Inflammatory macrophage treated with lipopolysaccharide for 1 hour (primary cell): Measurements from ENCODE around the gene KRTAP10-5.
"Not testable (repeated sequence)": the region's sequence is repeated elsewhere in the genome, so short reads cannot be mapped to it uniquely, and the experiment has no call there.

Experiments used
- DNase-seq, 2 donors: peaks; one replicate each; pipeline ENCODE4 v3.0.0-alpha.2; 2020 to 2022

The KRTAP10-5 gene

GRCh38 chr21:44590311-44590721, 9.9 kb upstream of the KRTAP10-5 start:
- DNase-seq = no peak

GRCh38 chr21:44589586-44590305, 9.3 kb upstream of the KRTAP10-5 start:
- DNase-seq = no peak

- DNase-seq = no peak
These were observed 8.7 kb upstream of the KRTAP10-5 start for GRCh38 chr21:44589094-44589493.

GRCh38 chr21:44585892-44586291, 5.5 kb upstream of the KRTAP10-5 start:
- no peak for DNase-seq

GRCh38 chr21:44583800-44584147, 3.4 kb upstream of the KRTAP10-5 start:
- DNase-seq = no peak

DNA sequence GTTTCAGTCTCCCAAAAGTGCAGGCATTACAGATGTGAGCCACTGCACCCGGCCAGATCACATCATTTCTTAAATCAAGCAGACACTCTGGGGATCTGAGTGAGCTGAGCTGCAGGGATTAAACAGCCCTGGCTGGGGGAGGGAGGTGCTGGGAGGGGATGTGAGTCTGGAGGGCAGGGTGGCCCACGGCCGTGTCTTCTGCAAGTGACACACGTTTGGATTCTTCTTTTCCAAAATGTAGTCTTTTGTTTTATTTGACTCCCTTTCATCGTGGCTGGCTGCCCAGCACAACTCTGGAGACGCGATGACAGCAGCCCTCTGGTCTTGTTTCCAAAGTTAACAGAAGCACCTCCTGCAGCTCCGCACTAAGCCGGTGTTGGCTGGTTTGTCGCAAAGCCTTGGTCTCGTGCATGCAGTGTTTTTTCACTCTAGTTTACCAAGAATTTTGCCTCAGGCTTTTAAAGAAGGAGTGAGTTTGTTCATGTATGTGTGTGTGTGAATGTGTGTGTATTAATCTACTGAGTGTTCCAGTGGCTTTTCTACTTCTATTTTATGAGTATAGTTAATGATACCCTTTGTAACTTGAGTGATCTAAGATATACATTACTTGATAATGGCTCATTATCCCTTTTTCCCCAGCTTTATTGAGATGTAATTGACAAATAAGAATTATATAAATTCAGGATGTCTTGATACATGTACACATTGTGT, 2.8 kb upstream of the KRTAP10-5 start:
- DNase-seq = no peak

- DNase-seq = no peak
These were observed 1.7 kb upstream of the KRTAP10-5 start for GRCh38 chr21:44582055-44582454.

GRCh38 chr21:44581158-44581557, 754 bp upstream of the KRTAP10-5 start:
- DNase-seq = no peak

- DNase-seq = no peak
These were observed 615 bp downstream of the KRTAP10-5 start for GRCh38 chr21:44579833-44580144.

GRCh38 chr21:44579056-44579832, 1.2 kb downstream of the KRTAP10-5 start:
- no peak for DNase-seq

DNA sequence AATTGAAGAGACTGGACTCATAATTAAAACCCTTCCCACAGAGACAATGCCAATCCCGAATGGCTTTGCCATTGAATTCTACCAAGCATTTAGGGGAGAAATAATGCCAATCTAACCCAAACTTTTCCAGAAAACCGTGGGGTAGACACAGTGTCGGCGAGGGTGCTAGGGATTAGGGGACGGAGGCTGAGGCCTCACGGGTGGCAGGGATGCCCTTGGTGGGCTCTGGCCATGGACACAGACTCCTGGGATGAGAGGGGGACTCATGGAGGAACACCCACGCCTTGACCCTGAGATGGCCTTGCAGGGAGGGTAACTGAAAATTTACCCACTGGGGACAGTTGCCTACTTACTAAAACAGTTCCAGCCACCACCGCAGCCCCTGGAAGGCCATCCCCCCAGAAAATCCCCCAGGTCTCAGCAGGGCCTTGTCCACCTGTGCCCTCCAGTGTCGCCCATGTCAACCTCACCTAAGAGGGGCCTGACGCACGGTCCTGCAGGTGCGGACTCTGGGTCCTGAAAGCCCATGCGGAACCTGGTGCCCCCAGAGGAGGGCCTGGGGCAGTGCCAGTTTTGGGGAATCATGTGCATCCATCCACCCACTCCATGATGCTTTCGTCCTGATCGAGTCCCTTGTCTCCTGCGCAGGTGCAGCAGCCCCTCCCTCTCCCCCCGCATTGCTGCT, 1.9 kb downstream of the KRTAP10-5 start:
- no peak for DNase-seq

DNA sequence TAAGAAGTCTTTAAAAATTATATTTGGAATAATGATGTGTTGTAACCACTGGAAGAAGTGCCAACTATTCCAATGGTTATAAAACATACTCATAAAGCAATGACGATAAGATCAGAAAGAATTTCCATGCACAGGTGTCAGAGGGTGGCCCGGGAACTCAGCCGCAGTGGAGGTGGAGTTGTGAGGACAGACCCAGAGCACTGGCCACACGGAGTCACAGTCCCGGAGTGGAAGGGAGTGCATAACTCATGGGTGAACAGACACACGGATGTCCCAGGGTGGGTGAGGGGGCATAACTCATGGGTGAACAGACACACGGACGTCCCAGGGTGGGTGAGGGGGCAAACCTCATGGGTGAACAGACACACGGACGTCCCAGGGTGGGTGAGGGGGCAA, 4.4 kb downstream of the KRTAP10-5 start:
- DNase-seq = no peak

- DNase-seq = no peak
These were observed 4.9 kb downstream of the KRTAP10-5 start for GRCh38 chr21:44575307-44576024.

- DNase-seq = no peak
These were observed 5.7 kb downstream of the KRTAP10-5 start for GRCh38 chr21:44574457-44575306.

DNA sequence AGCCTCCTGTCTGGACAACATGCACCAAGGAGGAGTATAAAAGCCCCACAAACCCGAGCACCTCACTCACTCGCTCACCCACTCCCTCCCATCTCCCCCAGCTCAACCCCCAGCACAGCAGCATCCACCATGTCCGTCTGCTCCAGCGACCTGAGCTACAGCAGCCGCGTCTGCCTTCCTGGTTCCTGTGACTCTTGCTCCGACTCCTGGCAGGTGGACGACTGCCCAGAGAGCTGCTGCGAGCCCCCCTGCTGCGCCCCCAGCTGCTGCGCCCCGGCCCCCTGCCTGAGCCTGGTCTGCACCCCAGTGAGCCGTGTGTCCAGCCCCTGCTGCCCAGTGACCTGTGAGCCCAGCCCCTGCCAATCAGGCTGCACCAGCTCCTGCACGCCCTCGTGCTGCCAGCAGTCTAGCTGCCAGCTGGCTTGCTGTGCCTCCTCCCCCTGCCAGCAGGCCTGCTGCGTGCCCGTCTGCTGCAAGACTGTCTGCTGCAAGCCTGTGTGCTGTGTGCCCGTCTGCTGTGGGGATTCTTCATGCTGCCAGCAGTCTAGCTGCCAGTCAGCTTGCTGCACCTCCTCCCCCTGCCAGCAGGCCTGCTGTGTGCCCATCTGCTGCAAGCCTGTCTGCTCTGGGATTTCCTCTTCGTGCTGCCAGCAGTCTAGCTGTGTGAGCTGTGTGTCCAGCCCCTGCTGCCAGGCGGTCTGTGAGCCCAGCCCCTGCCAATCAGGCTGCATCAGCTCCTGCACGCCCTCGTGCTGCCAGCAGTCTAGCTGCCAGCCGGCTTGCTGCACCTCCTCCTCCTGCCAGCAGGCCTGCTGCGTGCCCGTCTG, 6.6 kb downstream of the KRTAP10-5 start, which contains the start of gene KRTAP10-4:
TSS of gene KRTAP10-4 (plus strand) at position 100 of the 827 bp plus-strand sequence. CDS start at position 130, 30 bp downstream.
- DNase-seq = not testable (repeated sequence)

GRCh38 chr21:44572959-44573583, 7.3 kb downstream of the KRTAP10-5 start:
- no peak for DNase-seq

- DNase-seq = no peak
These were observed 8.3 kb downstream of the KRTAP10-5 start for GRCh38 chr21:44571844-44572782.

- no peak for DNase-seq
These were observed 9.1 kb downstream of the KRTAP10-5 start for GRCh38 chr21:44571296-44571695.
